Measurements from ENCODE around the gene OSBPL2. TPM values are rescaled to one million over a fixed set of nuclear protein-coding genes. Genes with fewer than 3 reads are reported as not detected.

Gene OSBPL2
- total and polyA plus RNA-seq, 12 donors: 12.6 to 55.7 (median 39.8) TPM

- intact Hi-C loops (cut with DNase I): no loop called here
- peaks cover 0 to 9% (median 0%) of the 10 kb centered on the region in 9 donors for H3K4me1 ChIP-seq
- H3K9me3 ChIP-seq: no peaks in the 10 kb centered on the region
- H3K36me3 ChIP-seq: peaks cover 0 to 78% (median 25%) of the 10 kb centered on the region in 9 donors
- no peak overlapping the region for H3K4me3 ChIP-seq
- no peak for TF ChIP-seq CTCF (IDR thresholded peaks at IDR 0.05)
- DNase-seq (no peak), ATAC-seq (no peak)
- WGBS, 2 donors: 84 to 89% methylated on average over 30 of the region's 30 CpGs
- H3K27ac ChIP-seq: no peak overlapping the region
- no peaks in the 10 kb centered on the region for H3K27me3 ChIP-seq
Measured at GRCh38 chr20:62296724-62297448, 58.6 kb downstream of the OSBPL2 start.

GRCh38 chr20:62297449-62298227 lies 59.3 kb downstream of the OSBPL2 start:
- Histone ChIP-seq H3K4me1 (peaks cover 0 to 15% (median 0%) of the 10 kb centered on the region in 9 donors), H3K36me3 (peaks cover 0 to 70% (median 21%) of the 10 kb centered on the region in 9 donors), H3K9me3 (no peaks in the 10 kb centered on the region), H3K27ac (no peak overlapping the region), H3K27me3 (no peaks in the 10 kb centered on the region), H3K4me3 (no peak overlapping the region)
- intact Hi-C loops (cut with DNase I): no loop called here
- 87 to 88% methylated on average over 29 of the region's 29 CpGs for WGBS, 2 donors
- DNase-seq (no peak), ATAC-seq (no peak)
- no peak for TF ChIP-seq CTCF (IDR thresholded peaks at IDR 0.05)

GRCh38 chr20:62298577-62299249 lies 60.4 kb downstream of the OSBPL2 start:
- WGBS, 2 donors: 91 to 93% methylated on average over 33 of the region's 33 CpGs
- Histone ChIP-seq H3K9me3 (no peaks in the 10 kb centered on the region), H3K27me3 (no peaks in the 10 kb centered on the region), H3K4me3 (no peak overlapping the region), H3K27ac (no peak overlapping the region), H3K36me3 (peaks cover 0 to 60% (median 14%) of the 10 kb centered on the region in 9 donors), H3K4me1 (peaks cover 2 to 17% (median 4%) of the 10 kb centered on the region in 9 donors)
- intact Hi-C loops (cut with DNase I): no loop called here
- no peak for DNase-seq
- no peak for TF ChIP-seq CTCF (IDR thresholded peaks at IDR 0.05)
- no peak for ATAC-seq

GRCh38 chr20:62299666-62300236 lies 61.4 kb downstream of the OSBPL2 start:
- H3K27ac ChIP-seq: no peak overlapping the region
- intact Hi-C loops (cut with DNase I): loop anchor here in 8 of 10 donors (5.0 to 10.0 kb wide), 6 partner anchors 68 to 195 kb away; partner anchors contain the start of genes RPS21 (in 2 of the 8) and LAMA5 (in 1 of the 8)
- peaks cover 12 to 27% (median 15%) of the 10 kb centered on the region in 9 donors for H3K4me1 ChIP-seq
- no peaks in the 10 kb centered on the region for H3K9me3 ChIP-seq
- TF ChIP-seq CTCF (IDR thresholded peaks at IDR 0.05): no peak
- WGBS, 2 donors: 86 to 88% methylated on average over 12 of the region's 12 CpGs
- DNase-seq (no peak), ATAC-seq (no peak)
- H3K4me3 ChIP-seq: no peak overlapping the region
- peaks cover 0 to 60% (median 22%) of the 10 kb centered on the region in 9 donors for H3K36me3 ChIP-seq
- no peaks in the 10 kb centered on the region for H3K27me3 ChIP-seq
